HG03280 (cell line): Measurements from ENCODE around the gene SLC26A8.

Source experiments
- ATAC-seq: cut with Tn5 transposase; IDR thresholded peaks from one replicate; pipeline ENCODE4 v1.9.1; 2021; ENCODE audit warnings: mild to moderate bottlenecking, moderate library complexity; ENCODE audit not compliant: unreplicated experiment

The SLC26A8 gene, protein sequence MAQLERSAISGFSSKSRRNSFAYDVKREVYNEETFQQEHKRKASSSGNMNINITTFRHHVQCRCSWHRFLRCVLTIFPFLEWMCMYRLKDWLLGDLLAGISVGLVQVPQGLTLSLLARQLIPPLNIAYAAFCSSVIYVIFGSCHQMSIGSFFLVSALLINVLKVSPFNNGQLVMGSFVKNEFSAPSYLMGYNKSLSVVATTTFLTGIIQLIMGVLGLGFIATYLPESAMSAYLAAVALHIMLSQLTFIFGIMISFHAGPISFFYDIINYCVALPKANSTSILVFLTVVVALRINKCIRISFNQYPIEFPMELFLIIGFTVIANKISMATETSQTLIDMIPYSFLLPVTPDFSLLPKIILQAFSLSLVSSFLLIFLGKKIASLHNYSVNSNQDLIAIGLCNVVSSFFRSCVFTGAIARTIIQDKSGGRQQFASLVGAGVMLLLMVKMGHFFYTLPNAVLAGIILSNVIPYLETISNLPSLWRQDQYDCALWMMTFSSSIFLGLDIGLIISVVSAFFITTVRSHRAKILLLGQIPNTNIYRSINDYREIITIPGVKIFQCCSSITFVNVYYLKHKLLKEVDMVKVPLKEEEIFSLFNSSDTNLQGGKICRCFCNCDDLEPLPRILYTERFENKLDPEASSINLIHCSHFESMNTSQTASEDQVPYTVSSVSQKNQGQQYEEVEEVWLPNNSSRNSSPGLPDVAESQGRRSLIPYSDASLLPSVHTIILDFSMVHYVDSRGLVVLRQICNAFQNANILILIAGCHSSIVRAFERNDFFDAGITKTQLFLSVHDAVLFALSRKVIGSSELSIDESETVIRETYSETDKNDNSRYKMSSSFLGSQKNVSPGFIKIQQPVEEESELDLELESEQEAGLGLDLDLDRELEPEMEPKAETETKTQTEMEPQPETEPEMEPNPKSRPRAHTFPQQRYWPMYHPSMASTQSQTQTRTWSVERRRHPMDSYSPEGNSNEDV

GRCh38 chr6:36023996-36024795 lies at the start of gene SLC26A8:
SLC26A8 (minus strand) TSS chr6:36024641; CDS start chr6:36019707, 4,934 bp downstream.
- ATAC-seq = no peak

DNA sequence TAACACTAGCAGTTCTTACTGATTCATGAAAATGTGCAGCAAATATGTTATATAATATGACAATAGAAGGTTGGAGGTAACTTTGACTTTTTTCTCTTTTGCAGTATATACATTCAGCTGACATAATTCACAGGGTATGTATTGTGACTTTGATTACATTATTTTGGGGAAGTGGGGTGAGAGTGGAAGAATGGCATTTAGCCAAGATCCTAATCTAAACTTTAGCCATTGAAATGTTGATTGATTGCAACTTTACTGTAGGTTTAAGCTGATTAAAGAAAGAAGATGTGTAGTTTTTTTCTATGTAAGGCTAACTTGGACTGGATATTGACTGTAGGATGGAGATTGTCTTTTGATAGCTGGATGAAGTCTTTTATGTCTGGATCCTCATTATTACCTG lies 49.1 kb upstream of the SLC26A8 start:
- no peak for ATAC-seq

DNA sequence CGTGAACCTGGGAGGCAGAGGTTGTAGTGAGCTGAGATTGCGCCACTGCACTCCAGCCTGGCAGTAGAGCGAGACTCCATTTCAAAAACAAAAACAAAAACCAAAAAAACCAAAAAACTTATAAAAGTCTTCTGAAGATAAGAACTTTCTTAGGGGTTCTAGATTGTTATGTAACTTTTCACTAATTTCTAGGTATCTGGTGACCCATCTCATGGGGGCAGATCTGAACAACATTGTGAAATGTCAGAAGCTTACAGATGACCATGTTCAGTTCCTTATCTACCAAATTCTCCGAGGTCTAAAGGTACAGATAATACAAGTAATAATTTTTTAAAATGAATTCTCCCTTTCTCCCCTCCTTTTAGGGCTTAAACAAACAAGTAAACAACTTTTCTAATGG lies 48.2 kb upstream of the SLC26A8 start:
- ATAC-seq = no peak

DNA sequence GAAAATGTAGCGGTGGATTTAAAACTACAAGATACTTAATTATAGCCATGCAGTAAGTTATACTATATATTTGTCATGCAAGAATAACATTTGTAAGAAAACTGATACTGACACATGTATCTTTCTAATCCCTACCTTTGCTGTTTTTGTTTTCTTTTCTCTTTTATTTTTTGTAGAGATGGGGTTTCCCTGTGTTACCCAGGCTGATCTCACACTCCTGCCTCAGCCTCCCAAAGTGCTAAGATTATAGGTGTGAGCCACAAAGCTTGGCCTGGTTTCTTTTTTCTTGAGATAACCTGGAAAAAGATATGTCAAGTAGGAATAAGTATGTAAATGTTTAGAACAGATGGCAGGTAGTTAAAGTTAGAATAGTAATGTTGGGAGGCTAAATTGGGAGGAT lies 47.3 kb upstream of the SLC26A8 start:
- ATAC-seq = no peak

- ATAC-seq = no peak
Observed at GRCh38 chr6:36071281-36071680, 46.8 kb upstream of the SLC26A8 start.

GRCh38 chr6:36070252-36070651 lies 45.8 kb upstream of the SLC26A8 start:
- ATAC-seq = no peak

DNA sequence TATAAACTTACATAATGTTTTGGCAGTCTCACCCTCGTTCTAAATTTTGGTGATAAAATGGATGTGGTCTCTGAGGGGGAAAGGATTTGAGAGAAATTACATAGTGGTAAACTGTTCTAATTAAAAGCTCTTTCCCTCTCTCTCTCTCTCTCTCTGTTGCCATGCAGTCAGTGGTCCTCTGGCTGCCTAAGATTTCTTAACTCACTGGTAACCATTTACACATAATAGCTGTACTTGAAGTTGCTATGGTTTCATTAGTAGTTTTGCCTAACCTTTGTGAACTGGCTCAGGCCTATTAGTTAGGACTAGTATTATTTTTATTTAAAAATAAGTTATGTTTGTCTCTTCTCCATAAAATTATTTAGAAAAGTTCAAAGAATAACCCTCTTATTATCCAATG lies 45.1 kb upstream of the SLC26A8 start:
- no peak for ATAC-seq

DNA sequence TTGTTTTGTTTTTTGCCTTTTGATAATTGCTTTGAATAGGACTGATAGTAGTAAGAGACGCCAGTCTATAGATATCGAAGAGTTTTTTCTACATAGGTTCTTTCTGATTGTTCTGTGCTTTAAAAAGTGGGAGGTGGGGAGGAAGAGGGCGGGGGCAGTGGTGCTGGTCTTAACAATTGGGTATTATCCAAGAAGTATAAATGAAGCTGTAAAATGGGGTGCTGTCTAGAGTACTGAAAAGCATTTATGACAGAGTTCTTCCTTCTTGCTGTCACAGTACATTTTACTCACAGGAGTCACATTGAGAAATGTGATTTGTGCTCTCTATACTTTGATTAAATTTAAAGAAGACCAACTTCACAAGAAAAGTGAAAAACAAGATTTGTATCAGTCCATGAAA lies 44.1 kb upstream of the SLC26A8 start:
- no peak for ATAC-seq

DNA sequence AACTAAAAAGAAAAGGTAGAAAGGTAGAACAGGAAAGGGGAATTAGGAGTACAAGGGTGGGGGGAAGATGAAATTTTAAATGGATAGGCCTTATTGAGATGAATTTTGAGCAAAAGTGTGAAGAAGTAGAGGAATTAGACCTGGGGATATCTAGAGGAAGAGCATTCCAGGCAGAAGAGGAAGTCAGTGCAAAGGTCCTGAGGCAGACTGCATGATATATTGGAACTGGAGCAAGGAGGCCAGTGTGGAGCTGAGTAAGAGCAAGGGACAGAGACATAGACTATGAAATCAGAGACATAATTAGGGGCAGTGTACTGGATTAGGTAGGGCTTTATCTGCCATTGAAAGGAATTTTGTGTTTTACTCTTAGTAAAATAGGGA lies 43.6 kb upstream of the SLC26A8 start:
- no peak for ATAC-seq

GRCh38 chr6:36067374-36068011 lies 43.1 kb upstream of the SLC26A8 start:
- no peak for ATAC-seq

DNA sequence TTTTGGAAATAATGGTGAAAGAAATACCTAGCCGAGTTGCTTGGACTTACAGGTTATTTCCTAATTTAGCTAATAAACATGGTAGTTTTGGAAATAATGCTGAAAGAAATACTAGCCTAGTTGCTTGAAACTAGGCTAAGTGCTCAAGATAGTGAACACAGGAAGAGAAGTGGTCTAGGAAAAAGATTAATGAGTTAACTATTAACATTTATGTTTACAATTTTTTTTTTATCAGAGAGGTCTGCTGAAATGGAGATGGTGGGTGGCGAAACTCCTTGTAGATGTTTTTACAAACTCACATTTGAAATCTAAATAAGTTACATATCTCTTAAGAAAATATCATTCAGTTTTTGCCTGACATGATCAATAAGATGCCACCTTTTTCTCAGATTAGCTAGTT lies 42.4 kb upstream of the SLC26A8 start:
- no peak for ATAC-seq

- no peak for ATAC-seq
Observed at GRCh38 chr6:36065916-36066315, 41.5 kb upstream of the SLC26A8 start.

- no peak for ATAC-seq
Observed at GRCh38 chr6:36064770-36065396, 40.4 kb upstream of the SLC26A8 start.

GRCh38 chr6:36063318-36064060 lies 39.0 kb upstream of the SLC26A8 start:
- no peak for ATAC-seq

DNA sequence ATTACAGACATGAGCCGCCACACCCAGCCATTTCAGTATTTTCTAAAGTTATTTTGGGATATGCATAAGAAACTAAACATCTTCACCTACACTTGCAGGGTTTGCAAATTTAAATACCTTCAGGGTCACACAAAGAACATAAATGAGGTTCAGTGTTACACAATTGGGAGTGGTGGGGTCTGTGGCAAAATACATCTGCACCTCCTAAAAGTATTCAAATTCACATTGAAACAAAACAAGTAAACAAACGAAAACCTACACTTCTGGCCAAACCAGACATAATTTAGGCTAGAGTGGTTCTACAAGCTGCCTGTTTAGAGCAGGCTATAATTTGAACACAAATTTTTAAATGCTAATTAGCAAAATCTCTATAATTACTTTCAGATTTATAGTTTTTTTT lies 37.8 kb upstream of the SLC26A8 start:
- no peak for ATAC-seq

DNA sequence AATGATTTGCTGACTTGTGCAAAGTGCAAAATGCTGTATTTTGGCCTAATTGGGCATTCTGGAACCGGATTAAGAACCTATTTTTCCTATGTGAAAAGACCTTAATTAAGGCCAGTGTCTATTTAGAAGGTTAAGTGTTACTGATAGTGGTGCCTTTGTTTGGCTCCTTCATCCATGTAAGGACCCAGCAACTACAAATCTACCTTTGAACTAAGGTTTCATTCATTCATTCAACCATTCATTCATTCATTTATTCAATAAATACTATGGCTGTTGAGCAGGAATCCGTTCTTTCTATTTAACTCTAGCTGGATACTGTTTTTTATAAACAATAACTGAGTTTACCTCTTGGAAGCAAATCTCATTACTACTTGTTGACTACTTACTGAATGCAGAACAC lies 36.8 kb upstream of the SLC26A8 start:
- no peak for ATAC-seq

- ATAC-seq = no peak
Observed at GRCh38 chr6:36056178-36056577, 31.7 kb upstream of the SLC26A8 start.

DNA sequence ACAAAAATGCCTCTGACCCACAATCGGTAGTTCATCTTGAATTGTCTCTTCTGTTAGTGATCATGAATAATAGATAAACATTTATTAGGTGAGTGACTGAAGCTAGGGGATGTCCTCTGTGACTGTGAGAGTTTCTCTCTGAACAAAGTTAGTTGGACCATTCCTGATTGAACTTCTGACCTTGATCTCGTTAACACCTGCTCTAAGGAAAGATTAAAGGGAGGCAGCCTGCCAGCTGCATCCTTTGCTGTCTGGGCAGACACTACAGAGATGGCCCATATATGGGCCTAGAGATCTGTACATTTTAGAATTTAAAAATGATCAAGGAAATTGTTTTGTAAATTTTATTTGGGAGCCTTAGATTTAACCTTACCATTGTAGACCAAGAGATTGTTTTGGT lies 30.5 kb upstream of the SLC26A8 start:
- ATAC-seq = no peak

DNA sequence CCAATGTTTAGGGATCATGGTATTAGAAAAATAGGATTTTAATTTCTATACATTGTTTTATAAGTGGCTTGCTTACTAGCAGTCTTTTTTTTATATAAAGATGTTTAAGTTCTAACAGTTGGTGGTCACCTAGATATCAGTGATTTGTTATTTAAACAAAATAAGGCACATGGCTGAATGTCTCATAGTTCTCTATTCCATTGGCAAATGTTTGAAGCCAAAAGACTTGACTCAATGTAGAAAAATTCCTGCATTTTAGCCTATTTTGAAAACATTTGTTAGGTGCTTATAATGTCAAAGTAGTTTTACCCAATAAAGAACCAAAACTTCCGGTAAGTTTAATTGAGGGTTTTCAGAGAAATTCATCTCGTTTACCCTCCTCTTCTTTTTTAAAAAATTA lies 30.0 kb upstream of the SLC26A8 start:
- ATAC-seq = no peak
